Body of pancreas (tissue), 4 donors: ENCODE measurements around the gene MICU1. TPM values are rescaled to one million over a fixed set of nuclear protein-coding genes. Genes with fewer than 3 reads are reported as not detected.

ENCODE experiments used
- ATAC-seq: fragments of 150-250 bp; one replicate; pipeline ENCODE4 v1.9.1; 2016
- DNase-seq, 4 donors: peaks; one replicate each; pipeline ENCODE4 v3.0.0-alpha.2; 2019
- H3K27ac ChIP-seq, 4 donors: fragments of 200-600 bp; sonication (generic); 1 replicate in 3 of 4; 2 replicates in 1 of 4; pipeline versions ENCODE4 v1.5.1 to v1.6.1; 2016 to 2019; ENCODE audit warnings: mild to moderate bottlenecking in 1 of 4, mixed read lengths in 1 of 4, moderate library complexity in 1 of 4
- H3K27me3 ChIP-seq, 2 donors: fragments of 200-600 bp; sonication (generic); one replicate each; pipeline ENCODE4 v1.6.0; 2016; ENCODE audit warnings: mild to moderate bottlenecking in 1 of 2
- H3K36me3 ChIP-seq, 2 donors: fragments of 200-600 bp; sonication (generic); replicated peaks in 1 of 2; 2 replicates each; pipeline ENCODE4 v1.5.1; 2016; ENCODE audit warnings: low read depth in 2 of 2; ENCODE audit not compliant: insufficient read depth in 1 of 2
- H3K4me1 ChIP-seq: fragments of 200-600 bp; sonication (generic); one replicate; pipeline ENCODE4 v1.6.0; 2016
- H3K4me3 ChIP-seq, 2 donors: fragments of 200-600 bp; sonication (generic); 1 replicate in 1 of 2; 2 replicates in 1 of 2; pipeline ENCODE4 v1.5.1; 2016 to 2019
- H3K9me3 ChIP-seq, 3 donors: fragments of 200-600 bp; sonication (generic); 1 replicate in 2 of 3; 2 replicates in 1 of 3; pipeline ENCODE4 v1.5.1; 2016
- POLR2A ChIP-seq, 3 donors: fragments of 450-650 bp; IDR thresholded peaks; one replicate each; pipeline ENCODE4 v1.6.1; 2016; ENCODE audit warnings: antibody characterized with exemption in 3 of 3, mild to moderate bottlenecking in 2 of 3
- WGBS, 2 donors: methylation state at CpG; one replicate each; pipeline ENCODE4 v1.1.5; 2017; 5-methylcytosine and 5-hydroxymethylcytosine counted together
- intact Hi-C: fragments of 100-400 bp; cut with DNase I; formaldehyde crosslinking; loops from one replicate; pipeline ENCODE4 v1.15.1; 2023
- total RNA-seq, 2 donors: library from RNA; depleted of rRNA; stranded (reverse); fragments of >200 nt; gene quantifications; one replicate each; pipeline ENCODE4 v1.1.0, GENCODE V29; 2016
- TF ChIP-seq, protein P1 (sequence below), 7 experiments: fragments of 450-650 bp in 4 of 7; fragments of 200-600 bp in 3 of 7; sonication (generic) in 3 of 7; IDR thresholded peaks; one replicate each; pipeline ENCODE4 v1.5.1; 2016 to 2019; ENCODE audit warnings: antibody characterized with exemption in 7 of 7

MICU1 gene
- total RNA-seq, 2 donors from 2014 or later = 14.0 to 23.1 TPM

DNA sequence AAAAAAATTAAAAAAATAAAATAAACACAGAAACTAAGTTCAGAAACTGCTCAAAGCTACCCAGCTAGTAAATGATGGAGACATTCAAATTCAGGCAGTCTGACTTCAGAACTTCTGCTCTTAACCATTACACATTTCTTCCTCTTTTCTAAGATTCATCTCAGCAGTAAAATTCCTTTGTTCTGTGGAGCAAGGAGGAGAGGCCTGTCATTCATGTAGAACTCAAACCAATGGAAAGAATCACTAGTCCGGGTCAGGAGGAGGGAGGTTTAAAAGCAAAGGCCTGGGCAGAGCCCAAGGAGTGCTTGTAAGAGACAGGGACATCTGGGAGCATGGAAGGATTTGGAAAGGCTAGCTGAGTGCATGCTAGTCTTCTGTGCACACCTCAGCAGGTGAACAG lies 233.3 kb downstream of the MICU1 start:
- WGBS, 2 donors = 75 to 80% methylated on average over 1 of the region's 1 CpG

DNA sequence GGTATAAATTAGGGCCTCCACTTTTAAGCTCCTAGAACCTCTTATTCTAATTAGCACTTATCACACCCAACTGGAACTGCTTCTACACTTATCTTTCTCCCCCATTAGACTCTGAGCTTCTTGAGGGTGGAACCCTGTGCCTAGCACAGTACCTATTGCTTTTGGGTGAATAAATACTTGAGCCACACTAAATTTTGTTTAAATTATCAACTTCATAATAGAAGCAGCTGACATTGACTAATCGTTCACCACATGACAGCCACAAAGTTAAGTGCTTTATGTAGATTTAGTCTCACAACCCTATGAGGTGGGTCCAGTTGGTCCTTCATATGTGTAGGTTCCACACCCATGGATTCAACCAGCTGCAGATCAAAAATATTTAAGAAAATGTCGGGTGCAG lies 235.1 kb downstream of the MICU1 start:
- 90 to 96% methylated on average over 1 to 2 of the region's 2 CpGs for WGBS, 2 donors
- TF ChIP-seq, protein P1, sequence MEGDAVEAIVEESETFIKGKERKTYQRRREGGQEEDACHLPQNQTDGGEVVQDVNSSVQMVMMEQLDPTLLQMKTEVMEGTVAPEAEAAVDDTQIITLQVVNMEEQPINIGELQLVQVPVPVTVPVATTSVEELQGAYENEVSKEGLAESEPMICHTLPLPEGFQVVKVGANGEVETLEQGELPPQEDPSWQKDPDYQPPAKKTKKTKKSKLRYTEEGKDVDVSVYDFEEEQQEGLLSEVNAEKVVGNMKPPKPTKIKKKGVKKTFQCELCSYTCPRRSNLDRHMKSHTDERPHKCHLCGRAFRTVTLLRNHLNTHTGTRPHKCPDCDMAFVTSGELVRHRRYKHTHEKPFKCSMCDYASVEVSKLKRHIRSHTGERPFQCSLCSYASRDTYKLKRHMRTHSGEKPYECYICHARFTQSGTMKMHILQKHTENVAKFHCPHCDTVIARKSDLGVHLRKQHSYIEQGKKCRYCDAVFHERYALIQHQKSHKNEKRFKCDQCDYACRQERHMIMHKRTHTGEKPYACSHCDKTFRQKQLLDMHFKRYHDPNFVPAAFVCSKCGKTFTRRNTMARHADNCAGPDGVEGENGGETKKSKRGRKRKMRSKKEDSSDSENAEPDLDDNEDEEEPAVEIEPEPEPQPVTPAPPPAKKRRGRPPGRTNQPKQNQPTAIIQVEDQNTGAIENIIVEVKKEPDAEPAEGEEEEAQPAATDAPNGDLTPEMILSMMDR (IDR thresholded peaks at IDR 0.05) = no peak
- no peak for TF ChIP-seq POLR2A (IDR thresholded peaks at IDR 0.05)

More for the DNA sequence above, 233.3 kb downstream of the MICU1 start:
- Histone ChIP-seq H3K27me3 (no peaks in the 10 kb centered on the region), H3K4me1 (no peaks in the 10 kb centered on the region), H3K9me3 (no peaks in the 10 kb centered on the region), H3K27ac (no peak overlapping the region), H3K4me3 (no peak overlapping the region), H3K36me3 (no peaks in the 10 kb centered on the region)
- no peak for ATAC-seq
- no peak for DNase-seq
- no peak for TF ChIP-seq POLR2A (IDR thresholded peaks at IDR 0.05)
- intact Hi-C loops = no loop called here

DNA sequence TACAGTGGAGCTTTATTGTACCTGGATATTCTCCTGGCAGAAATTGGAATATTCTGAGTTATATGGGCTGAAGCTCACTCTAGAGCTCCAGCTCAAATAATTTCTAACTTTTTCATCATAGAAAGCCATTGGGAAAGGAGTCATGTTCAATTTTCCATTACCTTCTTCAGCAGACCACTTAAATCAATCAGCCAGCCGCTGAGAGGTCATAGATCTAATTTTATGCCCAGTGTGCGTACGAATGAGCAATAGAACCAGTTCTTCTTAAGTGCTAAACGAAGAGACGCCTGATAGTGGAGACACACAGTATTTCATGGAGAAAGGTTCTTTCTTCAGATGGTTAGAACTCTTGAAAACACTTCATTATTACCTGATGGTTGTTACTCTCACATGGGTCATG lies 236.2 kb downstream of the MICU1 start:
- Histone ChIP-seq H3K36me3 (no peaks in the 10 kb centered on the region), H3K27ac (no peak overlapping the region), H3K4me3 (no peak overlapping the region), H3K9me3 (no peaks in the 10 kb centered on the region), H3K27me3 (no peaks in the 10 kb centered on the region), H3K4me1 (no peaks in the 10 kb centered on the region)
- intact Hi-C loops = no loop called here
- TF ChIP-seq POLR2A (IDR thresholded peaks at IDR 0.05) = no peak
- TF ChIP-seq, protein P1 (IDR thresholded peaks at IDR 0.05) = no peak
- DNase-seq (no peak), ATAC-seq (no peak)
- WGBS, 2 donors = 87 to 97% methylated on average over 5 of the region's 5 CpGs

More for the DNA sequence above, 235.1 kb downstream of the MICU1 start:
- ATAC-seq = no peak
- no peaks in the 10 kb centered on the region for H3K27me3 ChIP-seq
- intact Hi-C loops = no loop called here
- no peak overlapping the region for H3K4me3 ChIP-seq
- no peaks in the 10 kb centered on the region for H3K36me3 ChIP-seq
- no peaks in the 10 kb centered on the region for H3K9me3 ChIP-seq
- H3K27ac ChIP-seq = no peak overlapping the region
- H3K4me1 ChIP-seq = no peaks in the 10 kb centered on the region
- no peak for DNase-seq

DNA sequence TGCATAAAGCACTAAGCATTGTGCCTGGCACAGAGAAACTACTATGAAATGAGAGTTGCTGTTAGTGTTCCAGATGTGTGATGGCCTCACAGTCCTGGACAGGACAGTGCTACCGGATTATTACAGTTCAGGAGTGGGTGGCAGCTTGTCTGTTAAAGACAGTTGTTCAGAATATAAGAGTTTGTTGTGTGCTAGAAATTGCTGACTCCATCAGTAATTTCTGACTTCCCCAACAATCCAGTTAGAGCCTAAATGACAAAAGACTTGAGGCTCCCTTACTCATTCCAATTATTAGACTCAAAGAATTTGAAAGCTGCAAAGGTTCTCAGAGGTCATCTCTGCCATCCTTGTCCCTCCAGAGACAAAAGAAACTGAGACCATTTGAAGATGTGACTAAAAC lies 236.9 kb downstream of the MICU1 start:
- no peaks in the 10 kb centered on the region for H3K36me3 ChIP-seq
- H3K9me3 ChIP-seq = no peaks in the 10 kb centered on the region
- ATAC-seq (no peak), DNase-seq (no peak)
- H3K27me3 ChIP-seq = no peaks in the 10 kb centered on the region
- H3K4me1 ChIP-seq = no peaks in the 10 kb centered on the region
- H3K27ac ChIP-seq = no peak overlapping the region
- no peak for TF ChIP-seq POLR2A (IDR thresholded peaks at IDR 0.05)
- TF ChIP-seq, protein P1 (IDR thresholded peaks at IDR 0.05) = no peak
- WGBS, 2 donors = 91 to 100% methylated on average over 1 of the region's 1 CpG
- H3K4me3 ChIP-seq = no peak overlapping the region
- intact Hi-C loops = no loop called here

DNA sequence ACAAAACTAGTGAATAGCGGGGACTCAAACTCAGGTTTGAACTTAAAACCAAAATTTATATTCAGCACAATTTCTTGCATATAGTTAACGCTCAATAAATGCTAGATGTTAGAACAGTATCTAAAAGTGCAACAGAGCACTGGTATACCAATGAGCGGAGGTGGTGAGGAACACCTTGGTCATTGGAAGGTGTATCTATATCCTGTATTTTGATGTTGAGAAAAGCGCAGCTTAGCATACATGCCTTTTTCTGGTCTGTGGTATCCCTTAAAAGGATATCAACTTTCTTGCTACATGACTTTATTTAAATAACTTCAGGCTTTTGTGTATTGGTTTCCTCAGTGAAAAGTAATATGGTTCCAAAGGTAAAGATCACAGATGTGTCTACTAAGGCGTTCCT lies 237.8 kb downstream of the MICU1 start:
- WGBS, 2 donors = 95 to 97% methylated on average over 5 of the region's 5 CpGs
- intact Hi-C loops = no loop called here
- no peaks in the 10 kb centered on the region for H3K36me3 ChIP-seq
- H3K9me3 ChIP-seq = no peaks in the 10 kb centered on the region
- no peak overlapping the region for H3K27ac ChIP-seq
- TF ChIP-seq, protein P1 (IDR thresholded peaks at IDR 0.05) = no peak
- TF ChIP-seq POLR2A (IDR thresholded peaks at IDR 0.05) = no peak
- no peaks in the 10 kb centered on the region for H3K27me3 ChIP-seq
- H3K4me3 ChIP-seq = no peak overlapping the region
- DNase-seq (no peak), ATAC-seq (no peak)
- no peaks in the 10 kb centered on the region for H3K4me1 ChIP-seq
